ENCODE data around the gene PSKH1. TPM values are rescaled to one million over a fixed set of nuclear protein-coding genes. Genes with fewer than 3 reads are reported as not detected.
"Not testable (repeated sequence)": the region's sequence is repeated elsewhere in the genome, so short reads cannot be mapped to it uniquely, and the experiment has no call there.

Gene PSKH1
- total and polyA plus RNA-seq, 4 donors, result 8.3 to 23.8 (median 13.8) TPM

GRCh38 chr16:67972285-67972684 is 79.2 kb downstream of the PSKH1 start:
- not testable (repeated sequence) for H3K4me3 ChIP-seq (ENCODE audit: low read depth in 1 of 3, low read length in 3 of 3); H3K27me3 ChIP-seq (ENCODE audit: control insufficient read depth in 4 of 4, insufficient read depth in 4 of 4, low read length in 3 of 4); DNase-seq (ENCODE audit: low spot score); H3K9ac ChIP-seq (ENCODE audit: low read depth in 1 of 2, low read length in 2 of 2); H3K36me3 ChIP-seq (ENCODE audit: control insufficient read depth in 4 of 4, insufficient read depth in 3 of 4, low read depth in 1 of 4, low read length in 3 of 4); H3K27ac ChIP-seq (ENCODE audit: low read depth in 1 of 2, low read length in 2 of 2); H3K9me3 ChIP-seq (ENCODE audit: control insufficient read depth in 4 of 4, low read length in 3 of 4)
- H3K4me1 ChIP-seq (ENCODE audit: control insufficient read depth in 4 of 4, insufficient read depth in 4 of 4, low read length in 3 of 4), result peaks cover 3 to 11% (median 8%) of the 10 kb centered on the region in 4 donors
- 95% methylated on average over 7 of the region's 7 CpGs for WGBS

- Histone ChIP-seq H3K36me3 (ENCODE audit: control insufficient read depth in 4 of 4, insufficient read depth in 3 of 4, low read depth in 1 of 4, low read length in 3 of 4) (no peaks in the 10 kb centered on the region), H3K27me3 (ENCODE audit: control insufficient read depth in 4 of 4, insufficient read depth in 4 of 4, low read length in 3 of 4) (no peaks in the 10 kb centered on the region), H3K4me1 (ENCODE audit: control insufficient read depth in 4 of 4, insufficient read depth in 4 of 4, low read length in 3 of 4) (no peaks in the 10 kb centered on the region), H3K9ac (ENCODE audit: low read depth in 1 of 2, low read length in 2 of 2) (no peak overlapping the region), H3K27ac (ENCODE audit: low read depth in 1 of 2, low read length in 2 of 2) (no peak overlapping the region), H3K9me3 (ENCODE audit: control insufficient read depth in 4 of 4, low read length in 3 of 4) (no peaks in the 10 kb centered on the region), H3K4me3 (ENCODE audit: low read depth in 1 of 3, low read length in 3 of 3) (no peak overlapping the region)
- no peak for TF ChIP-seq MAX (IDR thresholded peaks at IDR 0.05)
- 73% methylated on average over 14 of the region's 14 CpGs for WGBS
- DNase-seq (ENCODE audit: low spot score), result no peak
Observed at GRCh38 chr16:67975321-67976105, 82.5 kb downstream of the PSKH1 start.

- H3K9me3 ChIP-seq (ENCODE audit: control insufficient read depth in 4 of 4, low read length in 3 of 4), result no peaks in the 10 kb centered on the region
- no peaks in the 10 kb centered on the region for H3K36me3 ChIP-seq (ENCODE audit: control insufficient read depth in 4 of 4, insufficient read depth in 3 of 4, low read depth in 1 of 4, low read length in 3 of 4)
- H3K27ac ChIP-seq (ENCODE audit: low read depth in 1 of 2, low read length in 2 of 2), result no peak overlapping the region
- 99% methylated on average over 2 of the region's 2 CpGs for WGBS
- no peaks in the 10 kb centered on the region for H3K27me3 ChIP-seq (ENCODE audit: control insufficient read depth in 4 of 4, insufficient read depth in 4 of 4, low read length in 3 of 4)
- no peaks in the 10 kb centered on the region for H3K4me1 ChIP-seq (ENCODE audit: control insufficient read depth in 4 of 4, insufficient read depth in 4 of 4, low read length in 3 of 4)
- DNase-seq (ENCODE audit: low spot score), result no peak
- no peak overlapping the region for H3K9ac ChIP-seq (ENCODE audit: low read depth in 1 of 2, low read length in 2 of 2)
- H3K4me3 ChIP-seq (ENCODE audit: low read depth in 1 of 3, low read length in 3 of 3), result no peak overlapping the region
- no peak for TF ChIP-seq RXRA (IDR thresholded peaks at IDR 0.05)
Observed at GRCh38 chr16:67976205-67976604, 83.2 kb downstream of the PSKH1 start.

- H3K9me3 ChIP-seq (ENCODE audit: control insufficient read depth in 4 of 4, low read length in 3 of 4), result no peaks in the 10 kb centered on the region
- no peaks in the 10 kb centered on the region for H3K4me1 ChIP-seq (ENCODE audit: control insufficient read depth in 4 of 4, insufficient read depth in 4 of 4, low read length in 3 of 4)
- 69% methylated on average over 5 of the region's 5 CpGs for WGBS
Observed at GRCh38 chr16:67977005-67977404, 84.0 kb downstream of the PSKH1 start.

GRCh38 chr16:67977469-67978227 is 84.6 kb downstream of the PSKH1 start:
- TF ChIP-seq JUND (IDR thresholded peaks at IDR 0.05) (no peak), NR2F2 (IDR thresholded peaks at IDR 0.05) (no peak)
- Histone ChIP-seq H3K4me1 (ENCODE audit: control insufficient read depth in 4 of 4, insufficient read depth in 4 of 4, low read length in 3 of 4) (no peaks in the 10 kb centered on the region), H3K27me3 (ENCODE audit: control insufficient read depth in 4 of 4, insufficient read depth in 4 of 4, low read length in 3 of 4) (no peaks in the 10 kb centered on the region), H3K9me3 (ENCODE audit: control insufficient read depth in 4 of 4, low read length in 3 of 4) (no peaks in the 10 kb centered on the region), H3K4me3 (ENCODE audit: low read depth in 1 of 3, low read length in 3 of 3) (no peak overlapping the region), H3K9ac (ENCODE audit: low read depth in 1 of 2, low read length in 2 of 2) (no peak overlapping the region), H3K36me3 (ENCODE audit: control insufficient read depth in 4 of 4, insufficient read depth in 3 of 4, low read depth in 1 of 4, low read length in 3 of 4) (no peaks in the 10 kb centered on the region), H3K27ac (ENCODE audit: low read depth in 1 of 2, low read length in 2 of 2) (no peak overlapping the region)
- WGBS, result 84% methylated on average over 9 of the region's 9 CpGs
- no peak for DNase-seq (ENCODE audit: low spot score)

More at GRCh38 chr16:67977005-67977404, 84.0 kb downstream of the PSKH1 start:
- no peak for DNase-seq (ENCODE audit: low spot score)
- Histone ChIP-seq H3K36me3 (ENCODE audit: control insufficient read depth in 4 of 4, insufficient read depth in 3 of 4, low read depth in 1 of 4, low read length in 3 of 4) (no peaks in the 10 kb centered on the region), H3K4me3 (ENCODE audit: low read depth in 1 of 3, low read length in 3 of 3) (no peak overlapping the region), H3K27me3 (ENCODE audit: control insufficient read depth in 4 of 4, insufficient read depth in 4 of 4, low read length in 3 of 4) (no peaks in the 10 kb centered on the region), H3K9ac (ENCODE audit: low read depth in 1 of 2, low read length in 2 of 2) (no peak overlapping the region), H3K27ac (ENCODE audit: low read depth in 1 of 2, low read length in 2 of 2) (no peak overlapping the region)
- no peak for TF ChIP-seq RAD21 (IDR thresholded peaks at IDR 0.05)

Small RNA genes lying within 50 kb of the gene (small RNA-seq; reads per million reads assigned to genes)
- gene AC040162.2 (not detected), gene NRN1L (not detected)

Other genes starting within 250 kb of the PSKH1 start
- 1 to 10 TPM in 1 of 2 donors, under 1 TPM in 1; 0.51 to 1.3 TPM for gene CARMIL2, start 248.1 kb upstream of the PSKH1 start, total RNA-seq
- gene CARMIL2, start 248.1 kb upstream of the PSKH1 start, polyA plus RNA-seq, result under 1 TPM in 1 of 2 donors, not detected in 1; 0.39 TPM
- gene ACD, start 233.0 kb upstream of the PSKH1 start, total RNA-seq, result 1 to 10 TPM; 4.3 to 5.6 TPM
- 1 to 10 TPM; 4.7 to 5.6 TPM for gene ACD, start 233.0 kb upstream of the PSKH1 start, polyA plus RNA-seq
- 1 to 10 TPM in 1 of 2 donors, under 1 TPM in 1; 0.42 to 1.4 TPM for gene PARD6A, start 232.3 kb upstream of the PSKH1 start, total RNA-seq
- gene PARD6A, start 232.3 kb upstream of the PSKH1 start, polyA plus RNA-seq, result 1 to 10 TPM; 2.2 to 2.4 TPM
- gene ENKD1, start 226.5 kb upstream of the PSKH1 start, total RNA-seq, result 1 to 10 TPM; 3.0 to 7.8 TPM
- 1 to 10 TPM; 2.6 to 6.5 TPM for gene ENKD1, start 226.5 kb upstream of the PSKH1 start, polyA plus RNA-seq
- 1 to 10 TPM; 1.2 to 1.9 TPM for gene C16orf86, start 226.4 kb upstream of the PSKH1 start, total RNA-seq
- gene C16orf86, start 226.4 kb upstream of the PSKH1 start, polyA plus RNA-seq, result 1 to 10 TPM; 2.3 to 2.6 TPM
- gene GFOD2, start 173.9 kb upstream of the PSKH1 start, total RNA-seq, result 10 to 100 TPM; 12.7 to 48.8 TPM
- gene GFOD2, start 173.9 kb upstream of the PSKH1 start, polyA plus RNA-seq, result 10 to 100 TPM; 20.7 to 37.1 TPM
- 10 to 100 TPM in 1 of 2 donors, 1 to 10 TPM in 1; 9.8 to 12.8 TPM for gene RANBP10, start 86.7 kb upstream of the PSKH1 start, total RNA-seq
- 10 to 100 TPM; 14.9 to 15.5 TPM for gene RANBP10, start 86.7 kb upstream of the PSKH1 start, polyA plus RNA-seq
- under 1 TPM; 0.09 to 0.75 TPM for gene TSNAXIP1, start 86.4 kb upstream of the PSKH1 start, total RNA-seq
- 1 to 10 TPM in 1 of 2 donors, under 1 TPM in 1; 0.62 to 1.5 TPM for gene TSNAXIP1, start 86.4 kb upstream of the PSKH1 start, polyA plus RNA-seq
- 10 to 100 TPM; 14.1 to 19.7 TPM for gene THAP11, start 50.9 kb upstream of the PSKH1 start, total RNA-seq
- 1 to 10 TPM; 6.7 to 9.5 TPM for gene THAP11, start 50.9 kb upstream of the PSKH1 start, polyA plus RNA-seq
- 10 to 100 TPM; 27.4 to 69.5 TPM for gene NUTF2, start 46.3 kb upstream of the PSKH1 start, total RNA-seq
- gene NUTF2, start 46.3 kb upstream of the PSKH1 start, polyA plus RNA-seq, result 10 to 100 TPM; 51.0 to 58.7 TPM
- 10 to 100 TPM; 15.9 to 22.7 TPM for gene CENPT, start 45.6 kb upstream of the PSKH1 start, total RNA-seq
- 10 to 100 TPM; 11.4 to 26.9 TPM for gene CENPT, start 45.6 kb upstream of the PSKH1 start, polyA plus RNA-seq
- gene EDC4, start 20.2 kb upstream of the PSKH1 start, total RNA-seq, result 10 to 100 TPM; 22.9 to 26.8 TPM
- gene EDC4, start 20.2 kb upstream of the PSKH1 start, polyA plus RNA-seq, result 10 to 100 TPM; 17.7 to 20.3 TPM
- gene NRN1L, start 8.4 kb upstream of the PSKH1 start, total RNA-seq, result under 1 TPM; 0.14 to 0.33 TPM
- gene NRN1L, start 8.4 kb upstream of the PSKH1 start, polyA plus RNA-seq, result under 1 TPM; 0.23 to 0.24 TPM
- under 1 TPM; 0.09 to 0.50 TPM for gene CTRL, start 38.6 kb downstream of the PSKH1 start, total RNA-seq
- 1 to 10 TPM in 1 of 2 donors, under 1 TPM in 1; 0.09 to 5.0 TPM for gene CTRL, start 38.6 kb downstream of the PSKH1 start, polyA plus RNA-seq
- 10 to 100 TPM; 24.8 to 36.3 TPM for gene PSMB10, start 43.6 kb downstream of the PSKH1 start, total RNA-seq
- 10 to 100 TPM; 28.4 to 48.2 TPM for gene PSMB10, start 43.6 kb downstream of the PSKH1 start, polyA plus RNA-seq
- gene LCAT, start 50.9 kb downstream of the PSKH1 start, total RNA-seq, result 10 to 100 TPM; 45.7 to 87.3 TPM
- 100 to 1,000 TPM; 140 to 201 TPM for gene LCAT, start 50.9 kb downstream of the PSKH1 start, polyA plus RNA-seq
- 10 to 100 TPM; 20.0 to 37.3 TPM for gene SLC12A4, start 75.4 kb downstream of the PSKH1 start, total RNA-seq
- gene SLC12A4, start 75.4 kb downstream of the PSKH1 start, polyA plus RNA-seq, result 10 to 100 TPM in 1 of 2 donors, 1 to 10 TPM in 1; 8.0 to 14.1 TPM
- gene DPEP3, start 87.2 kb downstream of the PSKH1 start, total RNA-seq, result under 1 TPM; 0.08 to 0.37 TPM
- under 1 TPM in 1 of 2 donors, not detected in 1; 0.22 TPM for gene DPEP3, start 87.2 kb downstream of the PSKH1 start, polyA plus RNA-seq
- gene DPEP2, start 106.2 kb downstream of the PSKH1 start, total RNA-seq, result 1 to 10 TPM; 1.9 to 2.4 TPM
- gene DPEP2, start 106.2 kb downstream of the PSKH1 start, polyA plus RNA-seq, result 1 to 10 TPM; 1.4 to 1.9 TPM
- not detected for gene DPEP2NB, start 122.7 kb downstream of the PSKH1 start, total RNA-seq
- not detected for gene DPEP2NB, start 122.7 kb downstream of the PSKH1 start, polyA plus RNA-seq
- gene DDX28, start 130.0 kb downstream of the PSKH1 start, total RNA-seq, result 1 to 10 TPM; 7.6 to 8.4 TPM
- gene DDX28, start 130.0 kb downstream of the PSKH1 start, polyA plus RNA-seq, result 10 to 100 TPM in 1 of 2 donors, 1 to 10 TPM in 1; 8.4 to 11.6 TPM
- 10 to 100 TPM in 1 of 2 donors, 1 to 10 TPM in 1; 7.2 to 10.7 TPM for gene DUS2, start 130.0 kb downstream of the PSKH1 start, total RNA-seq
- 1 to 10 TPM; 6.9 to 8.6 TPM for gene DUS2, start 130.0 kb downstream of the PSKH1 start, polyA plus RNA-seq
- 10 to 100 TPM; 20.9 to 21.2 TPM for gene NFATC3, start 192.1 kb downstream of the PSKH1 start, total RNA-seq
- 10 to 100 TPM in 1 of 2 donors, 1 to 10 TPM in 1; 9.7 to 12.6 TPM for gene NFATC3, start 192.1 kb downstream of the PSKH1 start, polyA plus RNA-seq

Measured in liver (tissue), 10 donors.